Pancreas (tissue), 10 donors: Measurements from ENCODE around the gene VAPA. TPM values are rescaled to one million over a fixed set of nuclear protein-coding genes. Genes with fewer than 3 reads are reported as not detected.

ENCODE experiments used
- ATAC-seq, 4 donors: fragments of 200-7000 bp; cut with Tn5 transposase; one replicate each; pipeline versions ENCODE4 v1.8.0 to v1.9.1; 2020; ENCODE audit warnings: mild to moderate bottlenecking in 4 of 4, moderate library complexity in 4 of 4
- DNase-seq, 6 donors: peaks; one replicate each; pipeline ENCODE4 v3.0.0-alpha.2; 2020
- FAIRE-seq: peaks from 2 replicates; lab custom pipeline; 2012; peaks lifted over from hg19 to GRCh38; lab: Jason Lieb, UNC
- H3K27ac ChIP-seq, 4 donors: fragments of 200-600 bp; sonication (generic); 1 replicate in 3 of 4; 2 replicates in 1 of 4; pipeline versions ENCODE4 v1.5.0 to v1.8.0; 2020
- H3K27me3 ChIP-seq, 4 donors: fragments of 200-600 bp; one replicate each; pipeline ENCODE4 v1.8.0; 2021
- H3K36me3 ChIP-seq, 3 donors: fragments of 200-600 bp; sonication (generic) in 1 of 3; one replicate each; pipeline versions ENCODE4 v1.5.0 to v1.8.0; 2020 to 2021
- H3K4me1 ChIP-seq, 3 donors: fragments of 200-600 bp; one replicate each; pipeline ENCODE4 v1.8.0; 2021
- H3K4me3 ChIP-seq, 4 donors: fragments of 200-600 bp; sonication (generic) in 2 of 4; one replicate each; pipeline versions ENCODE4 v1.5.0 to v1.8.0; 2020 to 2021
- H3K9me3 ChIP-seq, 4 donors: fragments of 200-600 bp; one replicate each; pipeline ENCODE4 v1.8.0; 2021
- WGBS, 2 donors: extraction: QIAGEN DNeasy Blood & Tissue Kit; methylation state at CpG; one replicate each; pipeline ENCODE4 v1.1.7; 2013; 5-methylcytosine and 5-hydroxymethylcytosine counted together
- intact Hi-C, 3 donors: fragments of 100-400 bp; cut with DNase I; formaldehyde crosslinking; loops; one replicate each; pipeline versions ENCODE4 v1.11.1 to v1.14.2; 2022
- polyA plus RNA-seq, 2 donors: library from polyadenylated mRNA; stranded (reverse); fragments of 200-250 nt; gene quantifications; one replicate each; pipeline ENCODE4 v1.2.3, GENCODE V29; 2013
- total RNA-seq, 6 donors: library from RNA; stranded (reverse); fragmentation: NEBNext Ultra II Directional in 4 of 6; extraction: Animal tissue kit (Norgen Biotek cat#: 25700) in 4 of 6; gene quantifications; one replicate each; pipeline versions ENCODE4 v1.2.1 to v1.2.4, GENCODE V29; 2021 to 2023
- TF ChIP-seq, protein P1 (sequence below), 4 donors: fragments of 200-600 bp; sonication (generic) in 3 of 4; IDR thresholded peaks; one replicate each; pipeline versions ENCODE4 v1.5.0 to v1.8.0; 2021; ENCODE audit warnings: antibody characterized with exemption in 4 of 4
- donor health status: healthy with polysubstance abuse.
- donor health status: DM: no; HTN: no; CAD: no; lungs with moderate emphysema.
- donor health status: DM: no; HTN: no; CAD: no.
- donor health status: control.
- donor health status: control.
- donor health status: Bipolar disorder and iron deficiency.
- donor health status: DM: yes; HTN: yes; CAD: no.
- donor health status: DM: no; HTN: no; CAD: no.
- donor health status: DM: no; HTN: no; CAD: no.
- donor health status: DM: yes; HTN: yes; CAD: no.

Gene VAPA, protein sequence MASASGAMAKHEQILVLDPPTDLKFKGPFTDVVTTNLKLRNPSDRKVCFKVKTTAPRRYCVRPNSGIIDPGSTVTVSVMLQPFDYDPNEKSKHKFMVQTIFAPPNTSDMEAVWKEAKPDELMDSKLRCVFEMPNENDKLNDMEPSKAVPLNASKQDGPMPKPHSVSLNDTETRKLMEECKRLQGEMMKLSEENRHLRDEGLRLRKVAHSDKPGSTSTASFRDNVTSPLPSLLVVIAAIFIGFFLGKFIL
- total RNA-seq (100 to 1,000 TPM in 2 of 6 donors, 10 to 100 TPM in 4; 85.7 to 117 (median 99.5) TPM), polyA plus RNA-seq (10 to 100 TPM; 33.5 to 80.3 TPM)

- peak; percentile 91 to 97 (median 95) for DNase-seq
- TF ChIP-seq, protein P1, sequence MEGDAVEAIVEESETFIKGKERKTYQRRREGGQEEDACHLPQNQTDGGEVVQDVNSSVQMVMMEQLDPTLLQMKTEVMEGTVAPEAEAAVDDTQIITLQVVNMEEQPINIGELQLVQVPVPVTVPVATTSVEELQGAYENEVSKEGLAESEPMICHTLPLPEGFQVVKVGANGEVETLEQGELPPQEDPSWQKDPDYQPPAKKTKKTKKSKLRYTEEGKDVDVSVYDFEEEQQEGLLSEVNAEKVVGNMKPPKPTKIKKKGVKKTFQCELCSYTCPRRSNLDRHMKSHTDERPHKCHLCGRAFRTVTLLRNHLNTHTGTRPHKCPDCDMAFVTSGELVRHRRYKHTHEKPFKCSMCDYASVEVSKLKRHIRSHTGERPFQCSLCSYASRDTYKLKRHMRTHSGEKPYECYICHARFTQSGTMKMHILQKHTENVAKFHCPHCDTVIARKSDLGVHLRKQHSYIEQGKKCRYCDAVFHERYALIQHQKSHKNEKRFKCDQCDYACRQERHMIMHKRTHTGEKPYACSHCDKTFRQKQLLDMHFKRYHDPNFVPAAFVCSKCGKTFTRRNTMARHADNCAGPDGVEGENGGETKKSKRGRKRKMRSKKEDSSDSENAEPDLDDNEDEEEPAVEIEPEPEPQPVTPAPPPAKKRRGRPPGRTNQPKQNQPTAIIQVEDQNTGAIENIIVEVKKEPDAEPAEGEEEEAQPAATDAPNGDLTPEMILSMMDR (IDR thresholded peaks at IDR 0.05): no peak
- Histone ChIP-seq H3K27ac (peak within 1 kb of the TSS; percentile 93 to 100 (median 96)), H3K4me3 (peak within 1 kb of the TSS; percentile 78 to 98 (median 88)), H3K9me3 (no peaks in the 10 kb centered on the region), H3K27me3 (no peaks in the 10 kb centered on the region), H3K36me3 (no peaks in the 10 kb centered on the region), H3K4me1 (peaks cover 7 to 31% (median 28%) of the 10 kb centered on the region in 3 donors)
- WGBS, 2 donors: 0 to 1% methylated on average over 52 to 87 of the region's 87 CpGs
- intact Hi-C loops: no loop called here
- no peak for FAIRE-seq
- peak; percentile 88 to 96 (median 92) for ATAC-seq
Measured at GRCh38 chr18:9913526-9914333, at the start of gene VAPA. VAPA (plus strand) TSS chr18:9914016; CDS start chr18:9914257, 241 bp downstream.

DNA sequence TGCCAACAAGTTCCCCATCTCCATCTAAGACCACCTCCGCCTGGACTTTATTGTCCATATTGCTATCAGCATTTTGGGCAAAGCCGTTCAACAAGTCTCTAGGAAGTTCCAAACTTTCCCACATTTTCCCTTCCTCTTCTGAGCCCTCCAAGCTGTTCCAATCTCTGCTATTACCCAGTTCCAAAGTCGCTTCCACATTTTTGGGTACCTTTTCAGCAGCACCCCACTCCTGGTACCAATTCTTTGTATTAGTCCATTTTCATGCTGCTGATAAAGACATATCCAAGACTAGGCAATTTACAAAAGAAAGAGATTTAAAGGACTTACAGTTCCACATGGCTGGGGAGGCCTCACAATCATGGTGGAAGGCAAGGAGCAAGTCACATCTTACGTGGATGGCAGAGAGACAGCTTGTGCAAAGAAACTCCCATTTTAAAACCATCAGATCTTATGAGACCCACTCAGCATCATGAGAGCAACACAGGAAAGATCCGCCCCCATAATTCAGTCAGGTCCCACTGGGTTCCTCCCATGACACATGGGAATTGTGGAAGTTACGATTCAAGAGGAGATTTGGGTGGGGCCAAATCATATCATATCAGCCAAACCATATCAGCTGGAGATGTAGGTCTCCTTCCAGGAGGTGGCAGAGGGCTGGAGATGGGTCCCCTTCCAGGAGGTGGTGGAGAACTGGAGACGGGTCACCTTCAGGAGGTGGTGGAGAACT, 47.9 kb upstream of the VAPA start:
- H3K4me1 ChIP-seq: peaks cover 0 to 12% (median 0%) of the 10 kb centered on the region in 3 donors
- TF ChIP-seq, protein P1 (IDR thresholded peaks at IDR 0.05): no peak
- intact Hi-C loops: no loop called here
- H3K4me3 ChIP-seq: no peak overlapping the region
- FAIRE-seq: no peak
- WGBS, 2 donors: 94 to 95% methylated on average over 7 of the region's 7 CpGs
- no peaks in the 10 kb centered on the region for H3K27me3 ChIP-seq
- H3K36me3 ChIP-seq: no peaks in the 10 kb centered on the region
- H3K9me3 ChIP-seq: no peaks in the 10 kb centered on the region
- DNase-seq: no peak
- no peak for ATAC-seq
- H3K27ac ChIP-seq: no peak overlapping the region

DNA sequence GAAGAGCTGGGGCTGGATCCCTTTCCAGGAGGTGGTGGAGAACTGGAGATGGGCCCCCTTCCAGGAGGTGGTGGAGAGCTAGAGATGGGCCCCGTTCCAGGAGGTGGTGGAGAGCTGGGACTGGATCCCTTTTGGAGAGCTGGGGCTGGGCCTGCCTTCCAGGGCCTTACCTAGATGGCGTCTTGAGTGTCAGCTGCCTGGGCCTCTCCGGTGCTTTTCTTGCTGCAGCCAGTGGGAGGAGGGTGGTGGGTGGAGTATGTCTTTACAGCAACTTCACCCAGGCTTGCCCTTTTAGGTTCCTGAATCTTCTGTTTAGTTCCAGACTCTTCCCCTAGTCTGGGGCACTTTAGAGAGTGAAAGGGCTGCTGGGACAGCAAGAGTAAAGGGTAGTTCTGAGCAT, 47.2 kb upstream of the VAPA start:
- ATAC-seq (no peak), FAIRE-seq (no peak), DNase-seq (no peak)
- intact Hi-C loops: no loop called here
- no peak overlapping the region for H3K27ac ChIP-seq
- TF ChIP-seq, protein P1 (IDR thresholded peaks at IDR 0.05): no peak
- peaks cover 0 to 12% (median 0%) of the 10 kb centered on the region in 3 donors for H3K4me1 ChIP-seq
- WGBS, 2 donors: 91 to 92% methylated on average over 3 of the region's 3 CpGs
- H3K4me3 ChIP-seq: no peak overlapping the region
- no peaks in the 10 kb centered on the region for H3K9me3 ChIP-seq
- no peaks in the 10 kb centered on the region for H3K36me3 ChIP-seq
- no peaks in the 10 kb centered on the region for H3K27me3 ChIP-seq

GRCh38 chr18:9867071-9867594, 46.7 kb upstream of the VAPA start:
- intact Hi-C loops: no loop called here
- Histone ChIP-seq H3K27ac (no peak overlapping the region), H3K27me3 (no peaks in the 10 kb centered on the region), H3K4me3 (no peak overlapping the region), H3K4me1 (peaks cover 0 to 12% (median 0%) of the 10 kb centered on the region in 3 donors), H3K9me3 (no peaks in the 10 kb centered on the region), H3K36me3 (no peaks in the 10 kb centered on the region)
- DNase-seq (no peak), FAIRE-seq (no peak), ATAC-seq (no peak)
- WGBS, 2 donors: 87% methylated on average over 4 of the region's 4 CpGs
- TF ChIP-seq, protein P1 (IDR thresholded peaks at IDR 0.05): no peak
